Choroid plexus epithelial cell (primary cell): Measurements from ENCODE around the gene MSMP.

ENCODE experiments used
- DNase-seq: peaks from one replicate; pipeline ENCODE4 v3.0.0-alpha.2; 2010; ENCODE audit warnings: low read depth
- H3K4me3 ChIP-seq: 2 replicates; pipeline ENCODE4 v1.5.1; 2011; ENCODE audit warnings: low read depth, mild to moderate bottlenecking, control low read depth, low read length, moderate library complexity
- CTCF ChIP-seq: conservative IDR thresholded peaks from 2 replicates; pipeline ENCODE4 v1.5.1; 2011; ENCODE audit warnings: low read depth, mild to moderate bottlenecking, control low read depth, inconsistent platforms, low read length, moderate library complexity

The MSMP gene

GRCh38 chr9:35754264-35754663, at the start of gene MSMP:
TSS of gene MSMP (minus strand) at chr9:35754276. CDS start at chr9:35754129, 147 bp downstream.
- no peak for TF ChIP-seq CTCF

GRCh38 chr9:35801328-35802128, 47.5 kb upstream of the MSMP start:
- DNase-seq = no peak
- no peak overlapping the region for H3K4me3 ChIP-seq
- no peak for TF ChIP-seq CTCF

More at GRCh38 chr9:35754264-35754663, at the start of gene MSMP:
- peak; percentile 45 for DNase-seq
- no peak within 1 kb of the TSS for H3K4me3 ChIP-seq

- no peak for TF ChIP-seq CTCF
- H3K4me3 ChIP-seq = no peak overlapping the region
Observed at GRCh38 chr9:35800530-35800929, 46.5 kb upstream of the MSMP start.

GRCh38 chr9:35798658-35799374, 44.7 kb upstream of the MSMP start:
- no peak for TF ChIP-seq CTCF
- DNase-seq = peak; percentile 14

More at GRCh38 chr9:35800530-35800929, 46.5 kb upstream of the MSMP start:
- no peak for DNase-seq

GRCh38 chr9:35797311-35798109, 43.4 kb upstream of the MSMP start:
- TF ChIP-seq CTCF = no peak
- no peak for DNase-seq
- H3K4me3 ChIP-seq = no peak overlapping the region

More at GRCh38 chr9:35798658-35799374, 44.7 kb upstream of the MSMP start:
- no peak overlapping the region for H3K4me3 ChIP-seq

- no peak for DNase-seq
- no peak for TF ChIP-seq CTCF
- no peak overlapping the region for H3K4me3 ChIP-seq
Observed at GRCh38 chr9:35795695-35796094, 41.6 kb upstream of the MSMP start.
